Measurements from ENCODE around the gene UCHL5.
"Not testable (repeated sequence)": the region's sequence is repeated elsewhere in the genome, so short reads cannot be mapped to it uniquely, and the experiment has no call there.

The UCHL5 gene

DNA sequence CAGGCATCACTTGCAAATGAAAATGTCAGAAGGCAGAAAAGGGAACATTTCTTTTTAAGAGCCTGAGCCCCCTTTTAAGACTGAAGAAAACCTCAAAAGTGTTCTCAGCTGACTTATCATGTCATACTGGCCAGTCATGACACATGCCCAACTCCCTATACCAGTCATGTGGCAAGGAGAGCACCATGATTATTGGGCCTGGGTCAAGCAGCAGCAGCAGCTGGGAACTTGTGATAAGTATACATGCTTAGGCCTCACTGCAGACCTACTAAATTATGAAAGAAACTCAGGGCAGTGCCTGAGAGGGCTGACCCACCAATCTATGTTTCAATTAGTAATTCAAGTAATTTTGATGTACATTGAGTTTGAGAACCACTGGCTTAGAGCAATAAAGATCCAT, 8.9 kb upstream of the UCHL5 start:
- no peak overlapping the region for H3K4me3 ChIP-seq
- H3K27ac ChIP-seq, result no peak overlapping the region

GRCh38 chr1:193066606-193067005, 7.4 kb upstream of the UCHL5 start:
- H3K27ac ChIP-seq, result no peak overlapping the region
- no peak overlapping the region for H3K4me3 ChIP-seq

DNA sequence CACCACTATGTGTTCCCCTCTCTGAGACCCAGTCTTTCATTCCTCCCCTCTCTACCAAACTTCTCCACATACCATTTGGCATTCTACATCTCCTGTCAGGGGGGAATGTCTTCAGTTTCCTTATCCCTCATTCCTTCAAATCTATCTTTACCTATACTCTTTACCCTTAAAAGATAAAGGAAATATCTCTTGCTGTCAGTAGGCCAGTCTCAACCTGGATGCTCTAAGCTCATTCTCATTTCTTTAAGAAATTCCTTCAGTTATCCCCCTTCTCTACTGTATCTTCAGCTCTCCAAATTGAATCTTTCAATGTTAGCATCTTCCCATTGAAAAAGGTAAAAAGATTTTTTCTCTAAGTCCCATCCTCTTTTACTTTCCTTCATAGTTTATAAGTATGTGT, 6.8 kb upstream of the UCHL5 start:
- Histone ChIP-seq H3K4me3 (no peak overlapping the region), H3K27ac (no peak overlapping the region)

DNA sequence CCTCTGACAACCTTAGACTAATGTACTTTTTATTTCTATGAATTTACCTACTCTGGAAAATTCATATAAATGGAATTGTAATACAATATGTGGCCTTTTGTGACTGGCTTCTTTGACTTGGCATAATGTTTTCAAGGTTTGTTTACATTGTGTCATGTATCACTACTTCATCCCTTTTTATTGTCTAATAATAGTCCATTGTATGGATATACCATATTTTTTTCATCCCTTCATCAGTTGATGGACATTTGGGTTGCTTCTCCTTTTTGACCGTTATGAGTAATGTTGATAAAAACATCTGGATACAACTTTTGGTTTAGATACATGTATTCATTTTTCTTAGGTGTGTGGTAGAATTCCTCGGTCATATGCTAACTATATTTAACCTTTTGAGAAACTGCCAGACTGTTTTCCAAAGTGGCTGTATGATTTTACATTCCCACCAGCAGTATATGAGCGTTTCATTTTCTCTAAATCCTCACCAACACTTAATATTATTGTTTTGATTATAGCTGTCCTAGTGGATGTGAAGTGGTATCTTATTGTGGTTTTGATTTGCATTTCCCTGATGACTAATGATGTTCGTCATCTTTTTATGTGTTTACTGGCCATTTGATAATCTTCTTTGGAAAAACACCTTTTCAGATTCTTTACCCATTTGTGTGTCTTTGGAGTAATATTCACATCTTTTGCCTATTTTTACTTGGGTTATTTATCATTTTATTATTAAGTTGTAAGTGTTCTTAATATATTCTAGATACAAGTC, 3.7 kb upstream of the UCHL5 start:
- no peak overlapping the region for H3K27ac ChIP-seq
- no peak overlapping the region for H3K4me3 ChIP-seq

DNA sequence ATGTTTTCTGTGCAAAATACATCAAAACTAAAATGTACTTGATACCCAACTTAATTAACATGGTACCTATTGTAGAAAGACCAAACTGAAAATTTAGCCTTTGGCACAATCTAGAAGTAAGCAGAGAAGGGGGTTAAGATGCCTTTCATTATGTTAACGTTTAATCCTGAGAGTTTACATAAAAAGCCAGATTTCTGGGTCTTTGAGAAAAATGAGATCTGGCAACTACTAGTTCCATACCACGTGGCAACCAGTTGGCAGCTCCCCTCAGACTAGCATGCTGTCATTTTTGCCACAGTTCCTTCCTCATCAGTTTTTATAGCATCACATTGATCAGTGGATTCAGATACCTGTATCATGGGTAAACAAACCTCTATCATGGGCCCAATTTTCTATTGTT, 1.8 kb upstream of the UCHL5 start:
- Histone ChIP-seq H3K4me3 (peak overlapping the region in 4 of 7 experiments; percentile 73 to 92 (median 89)), H3K27ac (peak overlapping the region in 11 of 21 experiments; percentile 88 to 99 (median 97))

- H3K4me3 ChIP-seq, result peak overlapping the region; percentile 60 to 92 (median 90)
- peak overlapping the region in 19 of 21 experiments; percentile 82 to 99 (median 96) for H3K27ac ChIP-seq
These were observed 1.2 kb upstream of the UCHL5 start for GRCh38 chr1:193060406-193060805.

GRCh38 chr1:193060115-193060403, 899 bp upstream of the UCHL5 start:
- Histone ChIP-seq H3K4me3 (peak overlapping the region; percentile 60 to 92 (median 90)), H3K27ac (peak overlapping the region; percentile 69 to 99 (median 95))

- peak overlapping the region; percentile 60 to 92 (median 90) for H3K4me3 ChIP-seq
- peak overlapping the region; percentile 61 to 99 (median 95) for H3K27ac ChIP-seq
These were observed 455 bp downstream of the UCHL5 start for GRCh38 chr1:193058529-193059281.

- Histone ChIP-seq H3K27ac (no peak overlapping the region), H3K4me3 (no peak overlapping the region)
These were observed 4.9 kb downstream of the UCHL5 start for GRCh38 chr1:193054169-193054675.

GRCh38 chr1:193048913-193049312, 10.2 kb downstream of the UCHL5 start:
- not testable (repeated sequence) for H3K27ac ChIP-seq, H3K4me3 ChIP-seq

DNA sequence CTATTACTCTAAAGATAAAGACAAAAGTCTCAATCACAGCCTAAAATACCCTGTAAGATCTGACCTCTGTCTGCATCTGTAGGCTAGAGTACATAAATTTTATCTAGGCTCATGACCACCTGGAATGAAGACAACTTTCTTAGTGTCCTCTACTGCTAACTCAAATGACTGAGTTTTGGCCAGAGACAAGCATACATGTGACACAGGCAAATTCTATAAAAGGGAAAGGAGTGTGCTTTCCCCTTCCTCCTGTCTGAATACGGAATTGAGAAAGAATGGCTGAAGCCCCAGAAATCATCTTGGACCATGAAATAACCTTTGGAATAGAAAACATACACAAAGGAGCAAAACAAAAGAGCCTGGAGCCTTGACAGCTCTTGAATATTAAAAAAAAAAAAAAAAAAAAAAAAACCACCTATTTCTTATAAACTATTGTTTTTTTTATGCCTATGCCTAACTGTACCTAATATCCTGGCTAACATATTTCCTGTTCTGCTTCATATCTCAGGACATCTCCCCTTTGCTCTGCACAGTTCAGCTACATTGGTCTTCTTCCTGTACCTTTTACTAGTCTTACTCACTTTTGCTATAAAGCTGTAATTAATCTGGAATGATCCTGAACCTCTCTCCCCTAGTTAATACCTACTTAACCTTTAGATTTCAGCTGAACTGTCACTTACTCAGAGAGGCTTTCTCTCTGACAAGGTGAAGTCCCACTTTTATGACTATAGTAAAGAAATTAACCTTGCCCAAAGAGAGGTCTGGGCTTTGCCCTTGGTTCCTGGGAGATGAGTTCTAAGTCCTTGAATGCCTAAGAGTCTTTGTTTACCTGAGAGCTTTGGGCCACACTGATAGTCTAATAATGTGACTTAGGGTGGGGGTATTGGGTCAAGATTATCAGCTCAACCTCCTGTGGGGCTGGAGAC, 16.1 kb downstream of the UCHL5 start:
- H3K4me3 ChIP-seq, result no peak overlapping the region
- H3K27ac ChIP-seq, result no peak overlapping the region

- no peak overlapping the region for H3K27ac ChIP-seq
- no peak overlapping the region for H3K4me3 ChIP-seq
These were observed 19.1 kb downstream of the UCHL5 start for GRCh38 chr1:193040011-193040410.

GRCh38 chr1:193036337-193037047, 22.7 kb downstream of the UCHL5 start:
- Histone ChIP-seq H3K4me3 (no peak overlapping the region), H3K27ac (no peak overlapping the region)

GRCh38 chr1:193033610-193034009, 25.6 kb downstream of the UCHL5 start:
- Histone ChIP-seq H3K27ac (no peak overlapping the region), H3K4me3 (no peak overlapping the region)

GRCh38 chr1:193032643-193033427, 26.3 kb downstream of the UCHL5 start:
- H3K27ac ChIP-seq, H3K4me3 ChIP-seq: not testable (repeated sequence)

- Histone ChIP-seq H3K4me3 (no peak overlapping the region), H3K27ac (no peak overlapping the region)
These were observed 27.7 kb downstream of the UCHL5 start for GRCh38 chr1:193031431-193031830.

DNA sequence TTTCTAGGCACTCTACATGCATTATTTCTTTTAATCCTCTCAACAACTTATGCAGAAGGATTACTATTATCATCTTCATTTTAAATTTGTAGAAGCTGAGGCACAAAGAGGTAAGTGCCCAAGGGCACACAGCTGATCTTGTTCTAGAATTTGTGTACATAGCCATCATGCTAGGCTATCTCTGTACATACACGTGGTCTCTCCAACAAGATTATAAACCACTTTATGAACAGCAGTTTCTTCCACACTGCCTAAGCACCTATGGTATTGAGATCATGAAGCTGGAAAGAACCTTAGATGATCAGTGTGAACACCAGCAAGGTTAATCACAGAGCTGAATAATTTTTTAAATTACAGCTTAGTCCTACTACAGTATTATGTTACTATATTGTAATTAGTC, 28.9 kb downstream of the UCHL5 start:
- Histone ChIP-seq H3K27ac (no peak overlapping the region), H3K4me3 (no peak overlapping the region)

DNA sequence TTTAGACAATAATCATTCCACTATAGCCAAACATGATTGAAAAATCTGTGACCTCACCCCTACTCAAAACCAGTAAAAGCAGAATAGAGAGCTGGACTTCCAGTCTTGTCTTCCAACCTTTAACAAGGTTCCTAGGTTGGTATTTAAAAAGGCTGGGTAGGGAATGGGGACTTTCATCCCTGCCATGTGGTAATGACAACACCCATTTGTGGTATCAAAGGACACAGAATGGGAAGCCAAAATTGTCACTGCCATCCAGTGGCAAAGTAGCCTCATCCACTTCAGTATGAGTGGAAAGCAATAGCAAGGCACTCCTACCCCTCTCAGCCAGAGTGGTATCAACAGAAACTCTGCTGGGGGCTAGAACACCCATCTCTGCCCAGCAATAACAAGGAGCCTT, 33.9 kb downstream of the UCHL5 start:
- Histone ChIP-seq H3K4me3 (no peak overlapping the region), H3K27ac (no peak overlapping the region)

All from skin epidermis (tissue), 12 donors.